ENCODE data around the gene WNT7A.

WNT7A gene

DNA sequence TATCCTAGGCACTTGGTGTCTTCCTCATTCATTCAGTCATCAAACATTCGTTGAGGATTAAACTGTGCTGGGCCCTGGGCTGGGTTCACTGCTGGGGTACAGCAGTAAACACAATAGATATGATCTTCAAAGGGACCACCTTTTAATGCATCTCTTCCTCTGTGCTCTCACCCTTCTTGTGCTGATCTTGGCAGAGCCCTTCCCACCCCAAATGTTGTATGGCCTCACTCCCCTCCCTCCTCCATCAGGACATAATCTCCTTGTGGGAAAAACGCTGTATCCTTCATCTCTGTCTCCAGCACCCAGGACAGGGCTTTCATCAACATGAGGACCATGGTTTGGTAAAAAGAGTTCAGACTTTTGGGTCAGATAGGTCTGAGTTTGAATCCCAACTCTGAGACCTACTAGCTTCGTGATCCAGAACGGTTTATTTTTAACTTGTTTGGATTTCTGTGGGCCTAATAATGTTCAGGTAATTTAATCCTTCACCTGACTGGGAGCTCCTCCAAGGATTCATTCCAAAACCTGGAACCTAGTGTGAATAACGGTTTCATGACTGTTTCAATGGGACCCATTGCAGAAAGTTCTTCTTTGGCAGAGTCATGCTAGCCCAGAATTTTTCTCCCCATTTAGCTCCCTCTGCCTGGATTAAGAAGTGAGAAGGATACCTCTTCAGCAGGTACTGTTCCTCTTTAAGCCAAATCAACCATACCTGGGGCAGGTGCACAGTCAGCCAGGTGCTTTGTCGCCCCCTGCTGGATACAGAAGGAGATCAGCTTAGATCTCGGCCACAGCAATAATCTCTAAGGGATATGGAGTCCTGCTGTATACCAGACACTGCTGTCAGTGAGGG, 5.2 kb upstream of the WNT7A start:
- DNase-seq = peak; percentile 61

DNA sequence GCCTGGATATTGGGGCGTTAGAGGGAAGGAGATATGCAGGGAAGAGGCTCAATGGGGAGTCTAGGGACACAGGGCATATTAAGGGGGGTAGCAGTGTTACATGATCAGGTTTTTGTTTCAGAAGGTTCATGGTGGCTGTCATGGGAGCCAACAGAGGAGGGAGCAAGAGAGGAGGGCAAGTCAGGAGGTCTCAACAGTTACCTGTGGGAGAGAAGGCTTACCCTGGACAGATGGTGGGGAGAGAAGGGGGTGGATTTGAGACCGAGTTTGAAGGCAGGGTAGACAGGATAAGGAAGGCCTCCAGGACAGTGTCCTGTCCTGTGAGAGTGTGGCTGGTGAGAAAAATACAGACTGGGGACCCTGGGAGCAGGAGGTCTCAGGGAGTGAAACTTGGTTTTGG, 3.8 kb upstream of the WNT7A start:
- DNase-seq = no peak

DNA sequence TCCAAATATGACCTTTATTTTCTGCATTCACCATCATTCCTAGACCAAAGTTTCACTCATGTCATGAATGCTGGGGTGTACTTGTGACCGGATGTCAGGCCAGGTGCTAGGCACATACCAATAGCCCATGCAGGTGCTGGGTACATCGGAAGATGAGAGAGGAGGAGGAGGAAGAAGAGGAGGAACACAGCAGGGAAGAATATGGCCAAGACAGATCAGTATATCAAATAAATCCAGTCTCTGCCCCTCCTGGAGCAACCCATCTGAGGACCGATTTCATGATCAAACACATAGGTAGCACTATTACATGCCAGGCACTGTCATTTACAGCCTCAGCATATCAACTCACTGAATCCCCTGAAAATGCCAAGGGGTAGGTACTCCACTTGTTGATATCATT, 3.0 kb upstream of the WNT7A start:
- DNase-seq = no peak

DNA sequence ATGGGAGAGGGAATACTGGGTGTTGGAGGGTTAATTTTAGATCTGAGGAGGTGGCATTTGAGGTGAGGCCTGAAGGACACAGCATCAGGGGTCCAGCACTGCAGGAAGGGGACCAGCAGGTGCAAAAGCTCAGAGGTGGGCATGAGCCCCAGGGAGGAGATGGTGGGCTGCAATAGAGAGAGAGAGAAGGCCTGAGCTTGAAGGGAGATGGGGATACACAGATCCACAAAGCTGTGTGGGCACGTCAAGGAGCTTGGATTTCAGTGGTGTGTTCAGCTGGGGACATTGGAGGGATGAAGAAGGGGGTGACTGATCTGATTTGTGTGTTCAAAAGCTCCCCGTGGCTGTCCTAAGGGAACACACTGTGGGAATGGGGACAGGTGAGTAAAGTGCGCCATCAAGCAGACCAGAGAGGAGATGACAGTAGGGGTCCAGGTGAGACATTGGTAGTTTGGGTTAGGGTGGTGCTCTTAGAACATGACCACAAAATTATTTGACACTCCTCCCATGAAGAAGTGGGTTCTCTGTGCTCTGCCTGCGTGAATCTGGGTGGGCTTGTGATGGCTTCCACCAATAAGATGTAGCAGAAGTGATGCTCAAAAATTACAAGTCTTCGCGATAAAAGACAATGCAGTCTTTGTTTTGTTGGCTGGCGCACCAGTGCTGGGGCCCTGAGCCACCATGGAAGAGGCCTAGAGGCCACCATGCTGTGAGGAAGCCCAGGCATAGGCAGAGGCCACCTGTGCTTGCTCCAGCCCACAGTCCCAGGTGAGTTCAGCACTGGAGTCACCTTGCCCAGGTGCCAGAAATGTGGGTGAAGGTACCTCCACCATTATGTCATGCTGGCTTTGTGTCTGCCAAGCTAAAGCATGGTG, 1.9 kb upstream of the WNT7A start:
- no peak for DNase-seq

DNA sequence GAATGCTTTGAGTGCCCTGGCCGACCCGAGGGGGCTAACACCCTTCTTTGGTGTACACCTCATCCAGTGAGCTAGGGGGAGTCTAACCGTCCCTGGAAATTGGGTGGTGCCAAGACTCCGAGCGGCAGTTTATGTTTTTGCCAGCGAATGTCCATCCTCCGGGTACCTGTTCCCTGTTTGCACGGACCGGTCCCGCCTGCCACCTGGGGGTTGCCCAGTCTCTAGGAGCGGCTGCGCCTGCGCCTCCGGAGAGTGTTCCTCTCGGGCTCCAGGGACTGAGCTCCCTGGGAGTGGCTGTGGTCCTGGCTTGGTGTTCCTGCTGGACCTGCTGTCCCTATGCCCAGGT, 913 bp upstream of the WNT7A start:
- no peak for DNase-seq

DNA sequence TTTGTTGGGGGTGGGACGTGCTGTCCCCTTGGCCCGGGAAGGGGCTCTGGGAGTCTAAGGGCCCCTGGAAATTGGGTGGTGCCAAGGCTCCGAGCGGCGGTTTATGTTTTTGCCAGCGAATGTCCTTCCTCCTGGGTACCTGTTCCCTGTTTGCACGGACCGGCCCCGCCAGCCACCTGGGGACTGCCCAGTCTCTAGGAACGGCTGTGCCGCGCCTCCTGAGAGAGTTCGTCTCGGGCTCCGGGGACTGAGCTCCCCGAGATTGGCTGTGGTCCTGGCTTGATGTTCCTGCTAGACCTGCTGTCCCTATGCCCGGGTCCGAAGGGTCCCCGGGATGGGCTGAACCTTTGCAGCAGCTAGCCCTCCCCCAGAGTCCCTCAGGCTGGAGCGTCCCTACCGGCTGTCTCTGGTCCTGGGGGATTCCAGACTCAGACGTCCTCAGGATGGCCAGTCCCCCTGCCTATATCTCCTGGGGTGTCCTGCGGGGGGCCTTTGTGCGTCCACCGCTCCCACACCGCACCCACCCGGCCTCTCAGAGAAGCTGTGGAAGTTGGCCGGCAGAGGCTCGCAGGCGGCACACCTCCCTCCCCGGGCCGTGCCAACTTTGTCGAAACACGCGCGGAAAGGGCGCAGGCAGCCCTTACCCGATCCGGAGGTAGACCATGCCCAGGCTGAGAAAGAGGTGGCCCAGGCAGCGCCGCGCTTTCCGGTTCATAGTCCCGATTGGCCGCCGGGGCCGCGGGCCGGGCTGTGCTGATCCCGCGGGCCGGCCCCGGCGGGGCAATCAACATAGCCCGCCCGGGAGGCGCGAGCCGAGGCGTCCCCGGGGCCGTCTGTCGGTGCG, 547 bp downstream of the WNT7A start:
- peak; percentile 13 for DNase-seq

DNA sequence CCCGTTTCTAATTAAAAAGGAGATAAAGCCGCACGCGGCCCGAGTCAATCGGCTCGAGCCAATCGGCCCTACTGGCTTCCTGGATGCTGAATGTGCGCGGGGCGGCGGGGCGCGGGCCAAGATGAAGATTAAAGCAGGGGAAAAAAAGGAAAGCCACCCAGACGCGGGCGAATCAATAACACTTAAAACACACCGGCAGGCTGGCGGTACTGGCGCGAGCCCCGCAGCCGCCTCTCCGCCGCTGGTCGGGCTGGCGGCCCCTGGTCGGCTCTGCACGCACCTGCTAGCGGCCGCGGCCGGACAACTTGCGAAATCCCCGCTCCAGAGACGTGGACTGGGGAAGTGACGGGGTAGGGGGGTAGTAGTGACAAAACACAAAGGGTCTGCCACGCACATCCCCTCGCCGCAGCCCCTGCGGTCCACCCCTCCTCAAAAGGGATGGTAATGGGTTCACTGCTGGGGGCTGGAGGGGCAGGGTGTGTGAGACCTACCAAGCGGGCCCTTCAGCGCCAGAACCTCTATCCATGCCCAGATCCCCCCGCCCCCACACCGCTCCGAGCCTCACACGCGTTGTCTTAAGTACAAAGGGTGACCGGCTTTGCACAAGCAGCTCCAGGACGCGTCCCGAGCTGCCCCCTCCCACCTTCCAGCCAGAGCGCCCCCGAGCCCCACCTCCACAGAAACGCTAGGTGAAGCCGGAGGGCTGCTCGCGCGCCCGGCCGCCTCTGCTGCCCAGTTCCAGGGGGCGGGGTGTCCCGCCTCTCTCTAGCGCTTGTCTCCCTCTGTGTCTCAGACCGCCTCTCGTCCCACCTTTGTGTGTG, 1.4 kb downstream of the WNT7A start:
- DNase-seq = peak; percentile 25

DNA sequence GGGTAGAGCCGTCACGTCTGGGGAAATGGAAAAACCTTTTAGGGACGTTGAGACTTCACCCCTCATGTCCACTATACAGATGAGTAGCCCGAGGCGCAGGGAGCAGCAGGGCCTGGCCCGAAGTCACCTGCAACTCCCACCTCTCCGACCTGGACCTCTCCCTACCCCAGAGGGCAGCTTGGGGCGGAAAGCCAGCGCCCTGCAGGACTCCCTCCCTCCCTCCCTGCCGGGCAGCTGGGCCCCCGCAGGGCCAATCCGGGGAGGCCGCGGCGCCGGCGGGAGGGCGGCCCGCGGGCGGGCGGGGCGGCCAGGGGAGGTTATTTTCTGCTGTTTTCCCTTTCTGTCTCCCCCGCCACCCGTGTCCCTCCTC, 2.0 kb downstream of the WNT7A start:
- no peak for DNase-seq

DNA sequence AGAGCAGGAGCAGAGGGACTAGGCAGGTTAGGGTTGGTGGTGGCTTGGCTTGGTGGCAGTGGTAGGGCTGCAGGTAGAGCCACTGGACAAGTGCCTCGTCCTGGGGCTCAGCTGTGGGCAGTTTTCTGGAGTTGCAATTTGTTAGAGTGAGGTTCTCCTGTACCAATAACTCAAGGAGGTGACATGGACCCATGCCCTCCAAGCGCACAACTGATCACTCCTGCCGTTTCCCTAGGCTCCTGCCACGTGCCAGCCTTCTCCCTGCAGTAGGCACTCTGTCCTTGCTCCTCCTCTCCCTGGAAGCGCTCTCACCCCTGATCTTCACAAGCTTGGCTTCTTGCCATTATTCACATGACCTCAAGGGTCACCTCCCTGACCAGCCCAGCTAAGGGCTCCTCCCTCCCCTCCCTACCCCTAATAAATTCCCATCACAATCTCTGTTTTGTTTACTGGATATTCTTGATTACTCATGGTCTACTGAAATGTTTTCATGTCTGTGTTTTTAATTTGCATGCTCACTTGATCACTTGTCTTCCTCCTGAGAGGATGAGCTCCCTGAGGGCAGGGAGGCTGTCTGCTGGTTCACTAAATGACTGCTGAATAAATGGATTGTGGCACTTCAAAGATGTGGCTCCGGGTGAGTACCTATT, 3.3 kb downstream of the WNT7A start:
- DNase-seq = no peak

DNA sequence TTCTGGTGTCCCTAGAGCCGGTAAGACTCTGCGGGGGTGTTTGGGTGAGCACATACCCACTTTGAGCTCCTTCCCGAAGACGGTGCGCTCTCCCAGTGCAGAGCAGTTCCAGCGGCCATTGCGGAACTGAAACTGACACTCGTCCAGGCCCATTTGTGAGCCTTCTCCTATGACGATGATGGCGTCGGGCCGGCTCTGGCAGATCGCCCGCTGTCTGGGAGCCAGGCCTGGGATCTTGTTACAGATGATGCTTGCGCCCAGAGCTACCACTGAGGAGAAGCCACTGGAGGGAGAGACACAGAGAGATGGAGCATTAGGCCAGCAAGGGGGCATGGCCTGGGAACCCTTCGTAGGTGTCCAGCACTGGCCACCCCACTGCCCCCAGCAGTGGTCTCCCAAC, 5.0 kb downstream of the WNT7A start:
- no peak for DNase-seq

DNA sequence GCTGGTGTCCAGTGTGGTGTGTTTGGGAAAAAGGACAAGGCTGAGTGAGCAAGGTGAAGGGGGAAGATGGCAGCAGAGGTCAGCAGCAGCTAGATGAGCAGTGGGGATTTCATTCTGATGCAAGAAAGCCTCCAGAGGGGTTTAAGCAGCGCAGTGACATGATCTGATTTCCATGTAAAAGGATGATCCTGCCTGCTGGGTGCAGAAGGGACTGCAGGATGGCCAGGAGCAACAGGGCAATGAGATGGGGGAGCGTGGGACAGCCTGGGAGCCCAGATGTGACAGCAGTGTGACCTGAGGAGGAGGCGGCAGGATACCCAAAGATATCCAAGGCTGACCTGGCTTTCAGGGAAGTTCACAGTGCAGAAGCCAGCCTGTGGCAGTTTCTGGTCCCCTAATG, 6.1 kb downstream of the WNT7A start:
- no peak for DNase-seq

DNA sequence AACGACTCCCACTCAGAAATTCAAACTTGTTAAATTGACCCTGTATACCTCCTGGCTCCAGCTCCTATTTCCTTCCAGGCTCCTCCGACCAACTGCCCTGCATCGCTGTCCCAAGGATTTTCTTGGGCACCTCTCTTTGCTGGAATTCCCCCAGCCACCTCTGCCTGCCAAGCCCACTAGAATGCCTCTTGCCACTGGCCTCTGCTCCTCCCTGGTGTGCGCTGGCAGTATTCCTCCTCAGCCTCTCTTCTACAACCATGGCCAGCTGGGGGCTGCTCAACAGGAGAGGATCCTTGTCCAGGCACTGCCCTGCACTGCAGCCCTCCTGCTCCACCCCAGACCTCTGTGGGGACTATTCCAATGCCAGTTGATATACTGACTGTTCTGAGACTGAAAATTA, 7.4 kb downstream of the WNT7A start:
- no peak for DNase-seq

DNA sequence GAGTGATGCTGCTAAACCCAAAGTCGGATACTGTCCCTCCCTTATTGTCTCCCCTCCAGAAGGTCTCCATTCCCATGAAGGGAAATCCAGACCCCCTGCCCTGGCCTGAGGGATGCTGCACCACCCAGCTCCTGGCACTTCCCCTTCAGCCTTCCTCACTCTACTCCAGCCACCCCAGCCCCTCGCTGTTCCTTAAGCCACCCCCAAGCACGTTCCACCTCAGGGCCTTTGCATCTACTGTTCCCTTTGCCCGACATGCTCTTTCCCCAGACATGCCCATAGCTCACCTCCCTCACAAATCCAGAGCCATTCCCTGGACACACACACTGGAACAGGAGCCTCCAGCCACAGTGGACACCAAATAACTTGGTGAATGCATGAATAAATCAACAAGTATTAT, 8.1 kb downstream of the WNT7A start:
- no peak for DNase-seq

DNA sequence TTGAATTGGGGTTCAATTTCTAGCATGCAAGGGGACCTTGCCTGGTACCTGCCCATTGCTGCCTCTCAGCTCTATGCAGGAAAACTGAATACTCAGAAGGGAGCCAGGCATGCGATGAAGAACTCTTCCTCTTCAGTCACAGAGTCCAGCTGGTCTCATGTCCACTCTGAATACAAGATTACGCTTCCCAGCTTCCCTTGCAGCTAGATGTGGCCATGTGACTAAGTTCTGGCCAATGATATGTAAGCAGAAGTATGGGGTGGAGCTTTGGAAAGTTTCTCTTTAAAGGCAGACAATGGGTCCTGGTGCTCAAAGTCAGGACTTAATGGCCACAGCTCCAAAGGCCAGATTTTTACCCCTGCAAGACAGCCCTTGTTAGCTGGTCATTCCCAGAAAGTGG, 9.0 kb downstream of the WNT7A start:
- DNase-seq = no peak

DNA sequence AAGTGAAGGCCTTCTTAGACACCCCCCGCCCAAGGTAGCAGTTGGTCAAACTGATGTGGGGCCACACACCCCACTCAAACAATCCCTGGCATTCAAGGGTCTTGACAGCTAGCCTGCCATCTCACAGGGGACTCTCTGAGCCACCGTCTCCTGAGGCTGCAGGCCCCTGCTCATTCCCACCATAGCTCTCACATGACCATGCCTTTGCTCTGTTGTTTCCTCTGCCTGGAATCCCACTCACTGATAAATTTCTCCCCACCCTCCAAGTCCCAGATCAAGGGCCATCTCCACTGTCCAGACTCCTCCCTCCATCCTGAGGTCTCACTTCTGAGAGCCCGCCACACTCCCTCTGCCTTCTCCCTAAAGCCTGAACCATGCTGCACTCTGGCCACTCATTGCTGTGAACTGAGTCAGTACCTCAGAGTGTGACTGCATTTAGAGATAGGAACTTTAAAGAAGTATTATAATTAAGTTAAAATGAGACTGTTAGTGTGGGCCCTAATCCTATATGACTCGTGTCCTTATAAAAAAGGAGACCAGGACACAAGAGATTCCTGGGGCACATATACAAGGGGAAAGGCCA, 10.0 kb downstream of the WNT7A start:
- DNase-seq = no peak

DNA sequence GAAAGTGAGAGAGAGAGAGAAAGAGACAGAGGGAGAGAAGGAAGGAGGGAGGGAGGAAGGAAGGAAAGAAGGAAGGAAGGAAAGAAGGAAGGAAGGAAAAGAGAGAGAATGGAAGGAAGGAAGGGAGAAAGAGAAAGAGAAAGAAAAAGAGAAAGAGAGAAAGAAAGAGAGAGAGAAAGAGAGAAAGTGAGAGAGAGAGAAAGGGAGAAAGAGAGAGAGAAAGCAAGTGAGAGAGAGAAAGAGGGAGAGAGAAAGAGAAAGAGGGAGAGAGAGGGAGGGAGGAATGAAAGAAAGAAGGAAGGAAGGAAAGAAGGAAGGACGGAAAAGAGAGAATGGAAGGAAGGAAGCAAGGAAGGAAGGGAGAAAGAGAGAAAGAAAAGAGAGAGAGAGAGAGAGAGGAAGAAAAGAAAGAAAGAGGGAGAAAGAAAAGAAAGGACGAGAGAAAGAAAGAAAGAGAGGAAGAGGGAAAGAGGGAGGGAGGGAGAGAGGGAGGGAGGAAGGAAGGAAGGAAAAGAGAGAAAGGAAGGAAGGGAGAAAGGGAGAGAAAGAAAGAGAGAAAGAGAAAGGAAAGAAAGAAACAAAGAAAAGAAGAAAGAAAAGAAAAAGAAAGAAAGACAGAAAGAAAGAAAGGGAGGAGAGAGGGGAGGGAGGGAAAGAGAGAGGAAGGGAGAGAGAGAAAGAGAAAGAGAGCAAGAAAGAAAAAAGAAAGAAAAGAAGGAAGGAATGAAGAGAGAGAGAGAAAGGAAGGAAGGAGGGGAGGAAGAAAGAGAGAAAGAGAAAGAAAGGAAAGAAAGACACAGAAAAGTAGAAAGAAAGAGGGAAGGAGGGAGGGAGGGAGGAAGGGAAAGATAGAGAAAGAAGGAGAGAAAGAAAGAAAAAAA, 10.8 kb downstream of the WNT7A start:
- no peak for DNase-seq

DNA sequence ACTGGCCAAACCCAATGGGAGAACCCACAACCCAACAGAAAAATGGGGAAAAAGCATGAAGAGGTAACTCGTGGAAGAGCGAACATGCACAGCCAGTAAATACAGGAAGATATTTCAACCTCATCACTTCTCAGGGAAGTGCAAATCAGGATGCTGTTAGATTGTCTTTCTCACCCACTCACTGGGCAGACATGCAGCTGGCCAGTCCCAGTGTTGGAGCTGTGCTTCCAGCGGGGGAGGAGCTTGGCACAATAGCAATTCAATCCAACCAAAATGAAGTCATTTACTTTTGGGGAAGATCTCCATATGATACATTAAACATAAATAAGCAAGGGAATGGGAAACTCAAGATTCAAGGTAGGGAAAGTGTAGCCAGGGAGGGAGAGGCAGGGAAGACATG, 12.1 kb downstream of the WNT7A start:
- DNase-seq = no peak

DNA sequence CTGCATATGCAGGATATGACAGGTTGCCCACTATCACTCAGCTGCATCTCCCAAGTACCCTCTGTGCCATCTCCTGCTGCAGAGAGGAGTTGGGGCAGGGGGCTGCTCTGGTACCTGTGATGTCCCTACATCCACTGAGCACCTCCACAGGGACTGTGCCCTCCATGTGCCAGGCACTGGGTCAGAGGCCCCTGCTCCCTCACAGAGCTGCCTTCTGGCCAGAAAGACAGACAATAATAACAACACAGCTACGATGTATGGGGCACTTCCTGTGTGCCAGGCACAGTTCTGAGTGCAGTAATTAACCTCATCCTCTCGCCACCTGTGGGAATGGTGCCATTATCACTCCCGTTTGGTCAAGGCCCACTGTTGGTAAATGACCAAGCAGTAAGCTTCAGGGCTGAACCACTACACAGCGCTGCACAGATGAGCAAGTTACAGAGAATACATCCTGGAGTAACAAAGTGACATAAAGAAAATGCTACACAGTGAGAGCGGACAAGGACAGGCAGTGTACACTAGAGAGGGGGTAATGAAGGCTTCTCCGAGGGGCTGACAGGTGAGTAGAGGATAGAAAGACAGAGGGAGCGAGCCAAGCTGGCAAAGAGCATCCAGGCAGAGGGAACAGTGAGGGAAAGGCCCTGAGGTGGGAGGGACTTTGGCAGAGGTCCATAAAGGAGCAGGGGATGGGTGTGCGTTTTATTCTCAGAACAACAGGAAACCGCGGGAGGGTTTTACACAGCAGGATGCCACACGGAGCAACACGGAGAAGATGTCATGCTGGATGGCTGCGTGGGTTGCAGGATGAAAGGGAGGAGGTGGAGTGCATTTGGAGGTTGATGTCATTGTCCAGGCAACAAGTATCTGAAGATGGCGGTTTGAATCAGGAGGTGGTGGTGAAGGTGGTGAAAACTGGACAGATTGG, 13.6 kb downstream of the WNT7A start:
- peak; percentile 48 for DNase-seq

DNA sequence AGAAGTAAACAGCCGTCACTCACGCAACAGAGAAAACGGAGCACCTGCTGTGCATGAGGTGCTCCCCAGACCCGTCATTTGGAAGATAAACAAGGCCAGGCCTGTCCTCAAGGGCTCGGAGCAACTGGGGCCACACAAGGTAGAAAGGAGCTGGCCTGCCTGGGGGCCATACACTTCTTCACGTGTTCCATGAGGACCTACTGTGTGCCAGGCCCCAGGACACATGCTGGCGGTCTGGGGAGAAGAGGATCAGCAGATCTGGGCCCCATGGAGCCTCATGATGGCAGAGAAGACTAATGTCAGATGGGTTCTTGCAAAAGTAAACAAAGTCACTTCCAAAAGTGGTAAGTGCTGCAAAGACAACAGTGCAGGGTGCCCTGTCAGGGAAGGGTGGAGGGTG, 14.3 kb downstream of the WNT7A start:
- no peak for DNase-seq
